Islet precursor cell (in vitro differentiated cells): ENCODE data around the gene TRIM24.
"Not testable (repeated sequence)": the region's sequence is repeated elsewhere in the genome, so short reads cannot be mapped to it uniquely, and the experiment has no call there.

ENCODE experiments used
- DNase-seq: peaks from one replicate; pipeline ENCODE4 v3.0.0-alpha.2; 2018

TRIM24 gene

DNA sequence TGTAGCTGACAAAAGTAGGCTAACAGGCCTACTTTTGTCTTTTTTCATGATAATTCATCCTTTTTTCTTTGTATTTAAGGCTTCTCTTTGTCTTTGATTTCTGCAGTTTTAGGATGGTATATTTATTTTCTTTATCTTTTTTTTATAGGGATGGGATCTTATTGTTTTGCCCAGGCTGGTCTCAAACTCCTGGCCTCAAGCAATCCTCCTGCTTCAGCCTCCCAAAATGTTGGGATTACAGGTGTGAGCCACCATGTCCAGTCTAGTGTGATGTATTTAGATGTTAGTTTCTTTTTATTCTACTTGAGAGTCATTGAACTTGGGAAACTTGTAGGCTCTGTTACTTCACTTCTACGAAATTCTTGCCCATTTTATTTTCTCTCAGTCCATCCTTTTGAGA, 35.4 kb downstream of the TRIM24 start:
- DNase-seq: no peak

DNA sequence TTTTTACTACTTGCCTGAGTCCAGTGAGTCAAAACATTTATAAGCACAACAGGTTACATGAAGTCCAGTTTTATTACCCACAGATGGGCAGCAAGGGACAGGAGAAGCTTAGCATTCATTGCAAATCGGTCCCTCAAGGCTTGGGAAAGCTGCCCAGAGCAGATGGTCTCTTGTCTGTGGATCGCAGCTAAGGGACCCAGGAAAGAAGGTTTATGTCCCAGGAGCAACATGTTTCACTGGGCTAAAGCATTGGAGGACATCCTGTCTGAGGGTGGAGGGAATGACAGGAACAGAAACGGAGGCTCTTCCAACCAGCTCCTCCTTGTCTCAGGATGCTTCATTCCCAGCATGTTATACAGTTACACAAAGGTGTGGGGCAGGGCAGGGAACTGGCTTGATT, 39.3 kb downstream of the TRIM24 start:
- DNase-seq: no peak

DNA sequence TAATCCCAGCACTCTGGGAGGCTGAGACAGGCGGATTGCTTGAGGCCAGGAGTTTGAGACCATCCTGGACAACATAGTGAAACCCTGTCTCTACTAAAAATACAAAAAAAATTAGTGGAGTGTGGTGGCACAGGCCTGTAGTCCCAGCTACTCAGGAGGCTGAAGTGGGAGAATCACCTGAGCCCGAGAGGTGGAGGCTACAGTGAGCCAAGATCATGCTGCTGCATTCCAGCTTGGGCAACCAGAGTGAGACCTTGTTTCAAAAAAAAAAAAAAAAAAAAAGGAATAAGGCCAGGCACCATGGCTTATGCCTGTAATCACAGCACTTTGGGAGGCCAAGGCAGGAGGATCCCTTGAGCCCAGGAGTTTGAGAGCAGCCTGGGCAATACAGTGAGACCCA, 40.2 kb downstream of the TRIM24 start:
- DNase-seq: not testable (repeated sequence)

DNA sequence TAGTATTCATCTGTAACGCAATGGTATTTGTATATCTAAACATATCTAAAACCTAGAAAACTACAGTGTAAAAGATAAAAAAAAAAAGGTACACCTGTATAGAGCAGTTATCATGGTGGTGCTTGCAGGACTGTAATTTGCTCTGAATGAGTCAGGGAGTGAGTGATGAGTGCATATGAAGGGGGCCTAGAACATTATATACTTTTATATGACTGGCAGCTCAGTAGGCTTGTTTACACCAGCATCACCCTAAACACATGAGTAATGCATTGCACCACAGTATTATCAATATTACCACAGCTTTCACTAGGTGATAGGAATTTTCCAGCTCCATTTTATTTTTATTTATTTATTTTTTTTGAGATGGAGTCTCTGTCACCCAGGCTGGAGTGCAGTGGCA, 40.8 kb downstream of the TRIM24 start:
- no peak for DNase-seq

DNA sequence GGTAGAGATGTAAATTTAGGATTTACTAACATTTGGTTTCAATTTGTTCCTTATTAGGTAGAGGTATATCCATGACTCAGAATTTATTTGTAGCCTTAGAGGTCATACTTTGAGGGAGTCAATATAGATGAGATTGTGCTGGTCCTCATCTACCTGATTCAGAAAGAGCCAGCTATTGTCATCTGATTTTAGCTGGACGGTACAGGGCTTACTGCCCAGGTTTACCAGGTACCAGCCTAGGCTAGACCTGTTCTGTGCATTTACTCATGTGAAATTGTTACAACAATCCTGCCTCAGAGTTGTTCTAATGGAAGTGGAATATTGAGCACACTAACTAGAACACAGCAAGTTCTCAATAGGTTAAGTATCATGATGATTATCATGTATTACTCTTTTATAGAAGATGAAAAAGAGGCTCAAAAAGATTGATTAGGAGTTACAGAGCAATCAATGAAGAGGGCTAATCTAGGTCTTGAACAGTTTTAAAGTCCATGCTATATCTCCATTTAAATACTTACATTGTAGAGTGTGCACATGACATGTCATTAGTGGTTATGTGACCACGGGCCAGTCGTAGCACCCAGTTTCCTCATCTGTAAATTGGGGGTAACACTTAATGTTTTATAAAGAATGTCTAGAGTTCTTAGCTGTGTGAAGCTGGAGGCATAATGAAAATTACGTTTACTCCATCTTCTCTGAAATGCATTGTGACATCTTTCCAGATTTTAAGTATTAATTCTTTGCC, 42.1 kb downstream of the TRIM24 start:
- no peak for DNase-seq

DNA sequence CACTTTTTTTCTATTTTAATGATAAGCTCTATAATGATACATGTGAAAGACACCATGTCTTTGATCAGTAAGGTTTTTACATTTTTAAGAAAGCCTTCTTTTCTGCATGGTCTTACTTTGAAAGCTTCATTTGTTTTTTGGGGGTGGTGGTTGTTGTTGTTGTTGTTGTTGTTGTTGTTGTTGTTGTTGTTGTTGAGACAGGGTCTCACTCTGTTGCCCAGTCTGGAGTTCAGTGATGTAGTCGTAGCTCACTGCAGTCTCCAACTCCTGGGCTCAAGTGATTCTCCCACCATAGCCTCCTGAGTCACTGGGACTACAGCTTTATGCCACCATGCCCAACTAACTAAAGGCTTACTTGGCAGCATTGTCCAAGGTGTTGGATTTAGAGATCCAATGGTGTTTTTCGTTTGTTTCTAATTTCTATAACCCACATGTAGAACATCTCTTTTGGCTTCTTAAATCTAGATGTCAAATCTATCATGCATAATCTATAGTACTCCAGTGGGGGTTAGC, 45.4 kb downstream of the TRIM24 start:
- no peak for DNase-seq

DNA sequence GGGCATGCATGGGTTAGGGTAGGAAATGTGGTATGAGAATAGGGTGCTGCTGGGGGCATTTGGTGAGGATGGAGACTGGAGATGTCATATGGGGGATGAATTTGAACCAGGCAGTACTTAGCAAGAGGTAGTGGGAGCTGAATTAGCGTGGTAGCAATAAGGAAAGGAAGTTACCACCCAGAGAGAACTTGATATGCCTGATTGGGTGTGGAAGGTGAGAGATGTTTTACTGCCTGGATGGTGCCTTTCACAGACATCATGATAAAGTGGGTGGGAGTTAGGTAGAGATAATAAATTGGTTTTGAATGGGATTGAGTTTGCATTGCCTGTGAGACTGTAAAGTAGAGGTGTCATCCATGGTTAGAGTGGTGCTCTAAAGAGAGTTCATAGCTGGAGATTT, 46.7 kb downstream of the TRIM24 start:
- no peak for DNase-seq

DNA sequence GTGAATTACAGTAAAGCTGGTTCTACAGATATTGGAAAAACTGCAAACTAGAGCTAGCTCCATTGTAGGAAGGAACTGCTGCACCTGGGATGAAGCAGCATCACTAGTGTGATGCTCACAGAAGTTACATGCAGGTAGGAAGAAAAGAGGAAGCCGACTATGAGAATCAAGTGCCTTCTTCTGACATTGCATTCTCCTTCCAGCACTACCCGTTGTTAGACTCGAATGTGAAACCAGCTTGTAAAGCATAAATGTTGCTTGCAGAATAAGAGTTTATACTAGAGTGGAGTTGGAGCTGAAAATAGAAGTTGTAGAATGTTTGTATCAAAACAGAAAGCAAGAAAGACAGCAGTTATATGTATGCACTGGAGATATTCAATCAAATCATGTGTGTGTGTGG, 49.9 kb downstream of the TRIM24 start:
- DNase-seq: no peak

DNA sequence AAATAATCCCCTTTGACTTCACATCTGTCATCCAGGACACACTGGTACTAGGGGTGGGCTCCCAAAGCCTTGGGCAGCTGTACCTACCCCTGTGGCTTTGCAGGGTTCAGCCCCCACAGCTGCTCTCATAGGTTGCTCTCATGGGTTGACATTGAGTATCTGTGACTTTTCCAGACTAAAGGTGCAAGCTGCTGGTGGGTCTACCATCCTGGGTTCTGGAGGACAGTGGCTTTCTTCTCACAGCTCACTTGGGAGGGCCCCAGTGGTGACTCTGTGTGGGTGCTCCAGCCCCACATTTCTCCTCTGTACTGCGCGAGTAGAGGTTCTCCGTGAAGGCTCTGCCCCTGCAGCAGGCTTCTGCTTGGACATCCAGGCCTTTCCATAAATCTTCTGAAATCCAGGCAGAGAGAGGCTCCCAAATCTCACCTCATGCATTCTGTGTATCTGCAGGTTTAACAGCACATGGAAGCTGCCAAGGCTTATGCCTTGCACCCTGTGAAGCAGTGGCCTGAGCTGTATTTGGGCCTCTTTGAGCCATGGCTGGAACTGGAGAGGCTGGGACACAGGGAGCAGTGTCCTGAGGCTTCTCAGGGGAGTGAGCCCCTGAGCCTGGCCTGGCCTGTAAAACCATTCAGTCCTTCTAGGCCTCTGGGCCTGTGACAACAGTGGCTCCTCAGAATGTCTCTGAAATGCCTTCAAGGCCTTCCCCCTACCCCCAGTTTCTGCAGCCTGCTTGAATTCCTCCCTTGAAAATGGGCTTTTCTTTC, 52.2 kb downstream of the TRIM24 start:
- no peak for DNase-seq

DNA sequence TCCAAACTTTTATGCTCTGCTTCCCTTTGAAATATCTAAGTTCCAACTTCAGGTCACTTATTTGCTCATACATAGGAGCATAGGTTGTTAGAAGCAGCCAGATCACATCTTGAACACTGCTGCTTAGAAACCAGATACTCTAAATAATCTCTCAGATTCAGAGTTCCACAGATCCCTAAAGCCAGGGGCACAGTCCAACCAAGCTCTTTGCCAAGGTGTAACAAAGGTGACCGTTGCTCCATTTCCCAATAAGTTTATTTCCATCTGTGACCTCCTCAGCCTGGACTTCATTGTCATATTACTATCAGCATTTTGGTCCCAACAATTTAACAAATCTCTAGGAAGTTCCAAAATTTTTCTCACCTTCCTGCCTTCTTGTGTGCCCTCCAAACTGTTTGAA, 52.8 kb downstream of the TRIM24 start:
- no peak for DNase-seq

DNA sequence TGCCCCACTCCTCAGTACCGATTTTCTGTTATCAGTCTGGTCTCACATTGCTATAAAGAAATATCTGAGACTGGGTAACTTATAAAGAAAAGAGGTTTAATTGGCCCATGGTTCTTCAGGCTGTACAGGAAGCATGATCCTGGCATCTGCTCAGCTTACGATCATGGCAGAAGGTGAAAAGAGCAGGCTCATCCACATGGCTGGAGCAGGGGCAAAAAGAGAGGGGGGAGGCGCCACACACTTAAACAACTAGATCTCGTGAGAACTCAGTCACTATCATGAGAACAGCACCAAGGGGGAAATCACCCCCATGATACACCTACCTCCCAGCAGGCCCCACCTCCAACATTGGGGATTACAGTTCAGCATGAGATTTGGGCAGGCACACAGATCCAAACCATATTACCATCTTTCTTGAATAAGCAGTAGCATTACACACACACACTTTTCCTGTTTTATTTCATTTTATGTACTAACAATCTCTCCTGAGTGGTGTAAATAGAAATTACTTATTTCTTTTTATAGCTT, 53.3 kb downstream of the TRIM24 start:
- DNase-seq: no peak

DNA sequence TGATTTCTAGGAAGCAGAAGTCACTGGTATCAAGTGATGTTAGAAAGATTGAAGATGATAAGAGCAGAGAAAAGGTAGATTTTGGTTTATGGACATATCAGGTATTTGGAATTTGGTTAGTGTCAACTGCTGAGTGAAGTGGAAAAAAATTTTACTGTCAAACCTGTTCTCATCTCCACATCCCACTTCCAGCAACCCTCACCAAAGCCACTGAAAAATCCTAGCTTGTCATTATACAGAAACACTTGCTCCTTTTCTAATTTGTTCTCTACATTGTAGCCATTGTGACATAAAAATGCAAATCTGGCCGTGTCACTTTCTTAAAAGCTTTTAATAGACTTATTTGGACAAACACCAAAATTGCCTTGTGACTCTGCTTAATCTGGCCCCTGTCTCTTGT, 54.0 kb downstream of the TRIM24 start:
- no peak for DNase-seq

DNA sequence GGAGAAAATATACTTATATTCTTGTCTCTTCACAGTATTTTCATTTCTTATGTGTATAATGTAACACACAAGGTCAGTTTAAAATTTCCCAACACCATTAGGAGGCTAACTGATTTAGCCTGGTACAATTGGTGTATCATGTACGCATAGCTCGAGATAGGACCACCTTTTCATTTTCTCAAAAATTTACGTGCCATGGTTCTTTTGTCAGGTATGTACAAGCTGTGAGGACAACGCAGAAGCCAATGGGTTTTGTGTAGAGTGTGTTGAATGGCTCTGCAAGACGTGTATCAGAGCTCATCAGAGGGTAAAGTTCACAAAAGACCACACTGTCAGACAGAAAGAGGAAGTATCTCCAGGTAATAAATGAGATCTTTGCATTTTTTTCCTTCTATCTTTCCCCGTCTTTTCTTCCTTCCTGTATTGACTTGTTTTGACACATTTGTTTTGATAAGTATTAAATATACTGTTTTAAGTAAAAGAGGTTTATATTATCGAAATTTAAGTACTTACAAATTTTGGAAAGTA, 55.0 kb downstream of the TRIM24 start:
- DNase-seq: no peak

DNA sequence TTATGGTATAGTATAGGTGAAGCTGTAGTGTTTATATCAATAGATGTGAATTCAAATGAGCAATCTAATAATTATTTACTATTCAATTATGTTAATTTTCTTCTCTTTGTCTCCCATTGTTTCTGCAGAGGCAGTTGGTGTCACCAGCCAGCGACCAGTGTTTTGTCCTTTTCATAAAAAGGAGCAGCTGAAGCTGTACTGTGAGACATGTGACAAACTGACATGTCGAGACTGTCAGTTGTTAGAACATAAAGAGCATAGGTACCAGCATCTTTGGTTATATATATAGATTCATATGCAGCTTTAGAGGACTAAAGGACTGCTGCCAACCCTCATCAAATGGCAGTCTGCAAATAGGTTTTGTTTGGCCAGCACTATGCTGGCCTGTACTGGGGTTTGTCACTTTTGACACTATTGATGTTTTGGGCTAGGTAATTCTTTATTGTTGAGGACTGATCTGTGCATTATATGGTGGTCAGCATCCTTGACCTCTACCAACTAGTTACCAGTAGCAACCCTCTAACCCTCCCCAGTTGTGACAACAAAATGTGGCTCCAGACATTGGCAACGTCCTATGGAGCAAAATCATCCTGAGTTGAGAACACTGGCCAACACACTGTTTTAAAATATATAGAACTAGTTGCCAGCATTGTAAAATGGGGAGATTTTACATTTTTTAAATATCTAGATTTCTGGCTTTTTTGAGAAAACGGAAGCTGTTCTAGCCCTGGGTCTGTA, 59.2 kb downstream of the TRIM24 start:
- DNase-seq: no peak

DNA sequence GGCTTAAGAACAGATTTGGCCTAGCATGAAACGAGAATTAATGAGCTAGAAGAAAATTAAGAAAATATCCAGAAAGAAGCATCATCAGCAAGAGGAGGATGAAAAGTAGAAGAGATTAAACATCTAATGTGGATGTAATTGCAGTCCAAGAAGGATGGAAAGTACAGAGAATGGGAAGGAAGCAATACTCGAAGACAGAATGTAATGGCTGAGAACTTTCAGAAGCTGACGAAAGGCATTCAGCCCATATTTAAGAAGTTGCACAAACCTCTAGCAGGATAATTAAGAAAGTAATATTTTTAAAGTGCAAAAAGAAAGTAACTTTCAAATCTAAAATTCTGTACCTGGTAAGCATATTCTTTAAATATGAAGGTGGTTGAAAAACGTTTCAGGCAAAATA, 60.7 kb downstream of the TRIM24 start:
- DNase-seq: no peak

DNA sequence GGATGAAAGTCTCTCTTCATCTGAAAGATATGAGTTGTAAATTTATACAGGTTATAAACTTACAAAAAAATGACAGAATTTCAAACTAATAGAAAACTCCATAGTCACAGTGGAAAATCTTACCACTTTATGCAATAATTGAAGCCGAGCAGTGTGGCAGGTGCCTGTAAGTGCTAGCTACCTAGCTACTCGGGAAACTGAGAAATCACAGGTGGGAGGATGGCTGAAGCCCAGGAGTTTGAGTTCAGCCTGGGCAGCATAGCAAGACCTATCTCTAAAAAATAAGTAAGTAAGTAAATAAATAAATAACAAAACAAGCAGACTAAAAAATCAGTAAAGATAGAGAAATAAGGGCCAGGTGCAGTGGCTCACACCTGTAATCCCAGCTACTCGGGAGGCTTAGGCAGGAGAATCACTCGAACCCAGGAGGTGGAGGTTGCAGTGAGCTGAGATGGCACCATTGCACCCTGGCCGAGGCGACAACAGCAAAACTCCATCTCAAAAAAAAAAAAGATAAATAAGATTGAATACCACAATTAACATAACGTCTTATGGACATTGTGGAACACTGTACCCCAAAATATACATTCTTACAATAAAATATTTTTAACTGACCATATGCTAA, 61.9 kb downstream of the TRIM24 start:
- DNase-seq: no peak

DNA sequence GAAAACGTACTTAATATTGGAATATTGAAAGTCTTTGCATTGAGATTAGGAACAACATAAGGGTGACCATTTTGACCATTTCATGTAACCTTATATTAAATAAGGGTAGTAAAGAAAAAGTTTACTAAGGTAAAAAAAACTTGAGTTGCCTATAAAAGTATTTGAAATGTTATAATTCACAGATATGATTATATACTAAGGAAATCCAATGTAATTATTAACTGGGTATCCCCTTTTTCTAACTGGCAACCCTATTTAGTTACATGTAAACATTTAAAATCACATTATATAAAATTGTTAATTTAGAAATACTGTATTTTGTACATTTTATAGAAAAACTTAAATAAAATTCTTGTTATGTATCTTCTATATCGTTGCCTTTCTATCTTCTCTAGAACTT, 64.2 kb downstream of the TRIM24 start:
- no peak for DNase-seq

DNA sequence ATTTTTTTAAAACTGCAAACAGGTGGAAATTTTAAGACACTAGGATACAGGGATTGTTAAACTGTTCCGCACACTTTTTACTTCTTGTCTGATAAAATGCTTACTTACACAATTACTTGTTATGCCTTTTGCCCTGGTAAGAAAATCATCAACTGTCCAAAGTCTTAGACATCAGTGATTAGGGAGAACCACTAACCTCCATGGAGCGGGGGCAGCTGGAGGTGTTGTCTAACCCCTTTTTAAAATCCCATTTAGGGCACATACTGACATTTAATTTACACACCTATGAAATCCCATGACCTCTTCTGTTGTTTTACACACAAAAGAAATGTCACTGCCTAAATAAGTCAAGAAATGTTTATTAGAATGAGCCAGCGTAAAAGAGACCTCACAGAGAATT, 65.7 kb downstream of the TRIM24 start:
- DNase-seq: no peak

DNA sequence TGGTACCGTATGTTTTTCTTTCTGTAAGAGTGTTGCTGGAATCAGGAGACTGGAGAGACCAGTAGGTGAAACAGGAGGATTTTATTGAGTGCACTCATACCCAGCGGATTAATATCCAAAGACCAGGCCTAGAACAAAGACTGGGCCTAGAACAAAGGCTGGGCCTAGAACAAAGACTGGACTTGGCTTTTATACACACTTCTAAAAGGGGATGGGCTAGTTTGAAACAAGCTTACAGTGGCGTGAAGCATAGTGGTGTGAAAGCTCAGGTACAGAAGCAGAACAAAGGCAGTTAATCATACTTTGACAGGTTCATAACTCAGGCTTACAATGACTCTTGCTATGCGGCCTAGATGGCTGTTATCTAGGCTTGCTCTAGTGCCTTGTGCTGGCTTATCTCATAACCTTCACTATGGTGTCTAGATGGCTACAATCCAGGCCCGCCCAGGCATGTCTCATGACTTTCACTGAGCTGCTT, 67.7 kb downstream of the TRIM24 start:
- no peak for DNase-seq

DNA sequence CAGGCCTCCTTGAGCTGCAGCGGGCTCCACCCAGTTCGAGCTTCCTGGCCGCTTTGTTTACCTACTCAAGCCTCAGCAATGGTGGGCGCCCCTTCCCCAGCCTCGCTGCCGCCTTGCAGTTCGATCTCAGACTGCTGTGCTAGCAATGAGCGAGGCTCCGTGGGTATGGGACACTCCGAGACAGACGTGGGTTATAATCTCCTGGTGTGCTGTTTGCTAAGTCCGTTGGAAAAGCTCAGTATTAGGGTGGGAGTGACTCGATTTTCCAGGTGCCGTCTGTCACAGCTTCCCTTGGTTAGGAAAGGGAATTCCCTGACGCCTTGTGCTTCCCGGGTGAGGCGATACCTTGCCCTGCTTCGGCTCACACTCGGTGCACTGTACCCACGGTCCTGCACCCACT, 76.8 kb downstream of the TRIM24 start:
- DNase-seq: not testable (repeated sequence)

DNA sequence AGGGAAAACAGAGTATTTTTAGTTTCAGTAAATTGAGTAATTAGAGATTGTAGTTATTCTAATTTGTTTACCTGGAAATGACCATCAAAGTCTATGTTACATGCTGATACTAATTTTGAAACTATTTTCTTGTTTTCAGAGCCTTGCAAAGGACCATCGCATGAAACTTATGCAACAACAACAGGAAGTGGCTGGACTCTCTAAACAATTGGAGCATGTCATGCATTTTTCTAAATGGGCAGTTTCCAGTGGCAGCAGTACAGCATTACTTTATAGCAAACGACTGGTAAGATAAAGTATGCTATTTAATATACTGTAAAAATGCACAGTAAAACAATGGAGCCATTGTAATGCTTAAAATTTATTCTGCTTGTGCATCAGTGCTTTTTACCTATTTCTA, 78.5 kb downstream of the TRIM24 start:
- no peak for DNase-seq

DNA sequence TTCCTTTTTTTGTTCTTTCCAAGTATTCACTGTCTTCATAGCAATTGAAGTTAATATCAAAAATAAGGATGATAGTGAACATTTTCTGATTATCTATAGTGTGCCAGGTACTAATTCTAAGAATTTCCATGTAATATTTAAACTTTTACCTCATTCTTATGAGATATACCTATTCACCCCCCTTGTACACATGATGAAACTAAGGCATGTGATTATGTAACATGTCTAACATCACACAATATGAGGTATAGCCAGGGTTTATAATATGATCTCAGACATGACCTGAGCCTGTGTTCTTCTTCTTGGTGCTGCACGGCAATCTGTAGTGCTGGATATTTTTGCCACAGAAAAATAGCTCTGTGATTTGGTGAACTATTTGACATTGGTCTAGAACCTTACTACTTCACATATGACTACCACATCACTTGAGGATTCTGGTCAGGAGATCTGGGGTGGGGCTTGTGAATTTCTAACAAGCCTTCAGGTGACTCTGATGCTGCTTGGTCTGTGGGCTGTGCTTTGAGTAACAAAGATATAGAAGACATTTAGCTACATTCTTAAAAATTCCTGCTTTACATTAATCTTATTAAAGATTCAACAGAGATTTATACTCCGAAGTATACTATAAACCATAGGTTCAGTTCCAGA, 79.1 kb downstream of the TRIM24 start:
- DNase-seq: no peak
